ENCODE data around the gene PCYT1A.
"Not testable (repeated sequence)": the region's sequence is repeated elsewhere in the genome, so short reads cannot be mapped to it uniquely, and the experiment has no call there.

The PCYT1A gene

DNA sequence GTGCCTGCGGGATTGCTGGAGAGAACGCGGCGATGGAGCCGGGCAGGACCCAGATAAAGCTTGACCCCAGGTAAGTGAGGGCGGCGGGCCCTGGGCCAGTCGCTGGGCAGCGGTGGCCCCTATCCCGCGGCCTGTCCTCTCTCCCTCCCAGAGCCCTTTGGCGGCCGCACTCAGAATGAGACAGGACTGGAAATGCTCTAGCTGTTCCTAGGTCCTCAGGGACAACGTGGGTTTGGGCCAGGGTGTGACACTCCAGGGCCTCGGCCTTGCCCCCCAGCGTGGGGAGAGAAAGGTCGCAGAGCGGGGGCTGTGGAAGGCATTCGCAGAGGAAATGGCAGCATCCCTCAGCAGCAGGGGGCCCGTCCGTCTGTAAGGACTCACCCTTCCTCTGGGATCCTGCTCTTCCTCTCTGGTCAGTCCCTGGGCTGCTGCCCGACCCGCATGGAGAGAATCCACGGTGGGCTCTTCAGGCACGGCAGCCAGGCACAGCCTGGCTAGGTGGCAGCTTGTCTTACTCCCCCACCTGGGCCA lies 70.8 kb downstream of the PCYT1A start:
- no peaks in the 10 kb centered on the region for H3K27me3 Mint-ChIP-seq
- no peaks in the 10 kb centered on the region for H3K9me3 Mint-ChIP-seq
- peaks cover 22% of the 10 kb centered on the region for H3K4me1 Mint-ChIP-seq
- H3K4me3 Mint-ChIP-seq = no peak overlapping the region
- H3K27ac Mint-ChIP-seq = peak overlapping the region; percentile 26
- no peaks in the 10 kb centered on the region for H3K36me3 Mint-ChIP-seq
- ATAC-seq = peak; percentile 42

DNA sequence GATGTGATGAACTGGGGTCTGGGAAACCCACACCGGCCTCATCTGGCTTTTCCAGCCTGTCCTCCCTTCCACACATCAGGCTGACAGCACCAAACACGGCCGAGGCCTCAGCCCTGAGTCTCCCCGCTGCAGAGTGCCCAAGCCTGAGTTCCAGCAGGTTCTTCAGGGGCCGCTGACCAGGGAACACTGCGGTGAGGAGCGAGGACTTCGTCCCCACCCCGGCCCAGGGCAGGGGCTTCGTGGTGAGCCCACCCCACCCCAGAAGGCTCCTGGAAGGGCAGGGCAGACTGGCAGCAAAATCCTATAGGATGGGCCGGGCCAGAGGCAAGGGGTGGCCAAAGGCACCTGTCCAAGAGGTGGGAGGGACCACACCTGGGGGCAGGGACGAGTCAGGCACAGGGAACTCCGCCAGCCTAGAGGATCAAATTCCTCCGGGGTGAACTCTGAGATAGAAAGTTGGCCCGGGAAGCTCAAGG lies 71.4 kb downstream of the PCYT1A start, which contains the start of gene SLC51A:
Gene SLC51A (plus strand): TSS at position 446 of the 476 bp plus-strand sequence. CDS start 179 bp downstream, outside the sequence.
- no peaks in the 10 kb centered on the region for H3K9me3 Mint-ChIP-seq
- H3K27me3 Mint-ChIP-seq = no peaks in the 10 kb centered on the region
- H3K4me3 Mint-ChIP-seq = peak within 1 kb of the TSS; percentile 42
- H3K36me3 Mint-ChIP-seq = no peaks in the 10 kb centered on the region
- peaks cover 22% of the 10 kb centered on the region for H3K4me1 Mint-ChIP-seq
- ATAC-seq = no peak
- H3K27ac Mint-ChIP-seq = peak within 1 kb of the TSS; percentile 26

- peaks cover 22% of the 10 kb centered on the region for H3K4me1 Mint-ChIP-seq
- H3K36me3 Mint-ChIP-seq = no peaks in the 10 kb centered on the region
- no peak overlapping the region for H3K27ac Mint-ChIP-seq
- H3K27me3 Mint-ChIP-seq = no peaks in the 10 kb centered on the region
- ATAC-seq = no peak
- no peaks in the 10 kb centered on the region for H3K9me3 Mint-ChIP-seq
- H3K4me3 Mint-ChIP-seq = no peak overlapping the region
Measured at GRCh38 chr3:196215493-196216020, 72.0 kb downstream of the PCYT1A start.

DNA sequence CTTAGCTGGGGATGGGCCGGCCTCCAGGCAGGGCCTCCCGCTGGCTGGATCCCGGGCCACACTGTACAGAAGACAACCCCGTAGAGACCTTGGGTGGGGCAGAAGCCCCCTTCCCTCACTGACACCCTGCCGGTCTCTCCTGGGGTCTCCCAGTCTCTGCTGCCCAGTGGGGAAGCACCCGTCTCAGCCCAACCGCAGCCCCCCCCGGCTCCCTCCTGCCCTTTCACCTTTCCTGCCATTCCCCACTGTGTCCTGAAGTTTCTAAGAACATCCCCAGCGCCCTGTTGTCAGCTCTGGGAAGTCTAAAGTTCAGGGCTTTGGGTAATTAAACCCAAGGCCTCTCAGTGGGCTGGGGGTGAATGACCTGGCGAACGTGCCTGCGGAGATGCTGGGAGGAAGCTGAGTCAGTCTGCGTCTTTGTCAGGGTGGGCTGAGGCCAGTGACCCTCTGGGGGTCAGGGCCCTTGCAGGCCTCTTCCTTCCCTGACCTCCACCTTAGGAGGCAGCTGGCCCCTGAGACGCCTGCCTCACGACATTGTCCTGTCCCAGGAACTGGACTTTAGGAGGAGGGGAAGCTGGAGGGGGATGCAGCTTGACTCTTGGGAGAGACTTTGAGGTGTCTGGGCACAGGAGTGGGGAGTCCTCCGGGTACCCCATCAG lies 72.6 kb downstream of the PCYT1A start:
- H3K27ac Mint-ChIP-seq = no peak overlapping the region
- H3K4me1 Mint-ChIP-seq = peaks cover 26% of the 10 kb centered on the region
- H3K4me3 Mint-ChIP-seq = no peak overlapping the region
- no peaks in the 10 kb centered on the region for H3K9me3 Mint-ChIP-seq
- H3K27me3 Mint-ChIP-seq = no peaks in the 10 kb centered on the region
- ATAC-seq = no peak
- no peaks in the 10 kb centered on the region for H3K36me3 Mint-ChIP-seq

DNA sequence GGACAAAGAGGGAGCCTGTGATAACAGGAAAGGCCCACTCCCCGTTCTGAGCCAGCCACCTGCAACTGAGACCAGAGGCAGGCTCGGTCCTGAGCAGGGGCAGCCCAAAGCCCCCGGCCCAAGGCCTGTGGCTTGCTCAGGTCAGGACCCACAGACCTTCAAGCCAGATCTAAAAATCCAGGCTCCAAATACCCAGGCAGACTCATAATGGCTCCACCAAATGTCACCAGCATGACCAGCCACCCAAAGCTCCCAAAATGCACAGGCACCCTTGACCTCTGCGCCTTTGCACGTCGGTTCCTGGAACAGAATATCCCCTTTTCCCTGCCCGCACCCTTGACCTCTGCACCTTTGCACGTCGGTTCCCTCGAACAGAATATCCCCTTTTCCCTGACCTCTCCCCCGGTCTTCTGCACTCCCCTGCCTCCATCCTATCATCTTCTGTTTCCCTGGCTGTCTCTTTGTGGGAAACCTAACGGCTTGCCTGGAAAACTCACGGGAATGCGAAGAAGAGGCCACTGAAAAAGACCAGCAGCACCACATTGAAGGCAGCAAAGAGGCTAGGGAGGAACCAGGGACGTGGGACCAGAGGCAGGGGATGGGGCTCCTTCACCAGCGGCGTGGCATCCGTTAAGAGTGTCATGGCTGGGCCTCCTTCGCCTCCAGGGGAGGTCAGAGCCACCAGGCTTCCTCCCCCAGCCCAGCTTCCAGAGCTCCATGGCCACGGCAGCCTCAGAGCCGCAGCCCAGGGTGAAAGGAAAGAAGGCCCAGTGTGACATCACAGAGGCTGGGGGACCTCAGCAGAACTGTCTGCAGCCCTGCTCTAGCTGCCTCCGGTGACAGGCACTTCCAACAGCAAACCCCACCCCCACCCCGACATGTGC lies 76.6 kb downstream of the PCYT1A start, which contains the start of gene ZDHHC19:
Gene ZDHHC19 (minus strand): TSS at position 728 of the 884 bp plus-strand sequence. CDS start 85 bp downstream, at position 643.
- no peak for ATAC-seq
- no peaks in the 10 kb centered on the region for H3K27me3 Mint-ChIP-seq
- H3K27ac Mint-ChIP-seq = peak within 1 kb of the TSS; percentile 30
- peaks cover 7% of the 10 kb centered on the region for H3K9me3 Mint-ChIP-seq
- H3K36me3 Mint-ChIP-seq = no peaks in the 10 kb centered on the region
- peaks cover 30% of the 10 kb centered on the region for H3K4me1 Mint-ChIP-seq
- H3K4me3 Mint-ChIP-seq = no peak within 1 kb of the TSS

GRCh38 chr3:196209944-196210672 lies 77.4 kb downstream of the PCYT1A start:
- H3K4me1 Mint-ChIP-seq = peaks cover 35% of the 10 kb centered on the region
- H3K36me3 Mint-ChIP-seq, ATAC-seq, H3K27me3 Mint-ChIP-seq, H3K4me3 Mint-ChIP-seq, H3K27ac Mint-ChIP-seq, H3K9me3 Mint-ChIP-seq: not testable (repeated sequence)

DNA sequence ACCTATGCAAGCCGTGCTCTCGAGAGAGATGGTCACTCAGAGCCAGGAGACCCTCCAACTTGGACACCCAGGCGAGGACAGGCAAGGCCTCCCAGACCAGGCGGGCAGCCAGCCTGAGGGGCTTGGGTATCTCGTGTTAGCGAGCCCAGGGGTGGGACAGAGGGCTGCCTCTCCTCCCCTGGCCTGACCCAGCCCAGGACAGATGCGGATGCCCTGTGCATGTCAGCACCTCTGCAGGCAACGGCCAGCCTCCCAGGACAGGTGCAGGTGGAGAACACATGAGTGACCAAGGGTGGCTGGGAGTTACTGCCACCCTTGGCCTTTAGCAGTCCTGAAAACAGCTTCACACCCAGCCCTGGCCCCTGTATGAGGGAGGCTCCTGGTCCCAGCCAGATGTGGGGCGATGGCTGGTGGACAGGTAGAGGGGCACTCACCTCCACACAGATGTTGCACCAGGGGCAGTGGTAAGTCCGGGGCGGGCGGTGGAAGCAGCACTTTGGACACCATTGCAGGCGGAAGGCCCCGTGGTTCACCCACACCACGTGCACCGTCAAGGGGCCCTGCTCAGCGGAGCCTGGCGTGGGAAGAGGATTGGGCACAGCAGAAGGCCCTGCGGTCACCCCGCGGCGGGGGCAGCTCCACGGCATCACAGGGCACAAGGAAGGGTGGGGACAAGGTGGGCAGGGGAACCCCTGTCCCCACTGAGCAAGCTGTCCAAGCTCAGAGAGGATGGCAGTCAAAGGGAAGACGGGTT lies 78.4 kb downstream of the PCYT1A start:
- peak overlapping the region; percentile 66 for H3K4me3 Mint-ChIP-seq

GRCh38 chr3:196207833-196208607 lies 79.5 kb downstream of the PCYT1A start:
- no peaks in the 10 kb centered on the region for H3K27me3 Mint-ChIP-seq
- peaks cover 7% of the 10 kb centered on the region for H3K9me3 Mint-ChIP-seq

More for the DNA sequence above, 78.4 kb downstream of the PCYT1A start:
- ATAC-seq = peak; percentile 45
- H3K27me3 Mint-ChIP-seq = no peaks in the 10 kb centered on the region
- H3K9me3 Mint-ChIP-seq = peaks cover 7% of the 10 kb centered on the region
- no peaks in the 10 kb centered on the region for H3K36me3 Mint-ChIP-seq
- H3K27ac Mint-ChIP-seq = peak overlapping the region; percentile 15
- peaks cover 41% of the 10 kb centered on the region for H3K4me1 Mint-ChIP-seq

GRCh38 chr3:196207159-196207832 lies 80.2 kb downstream of the PCYT1A start:
- Mint-ChIP-seq H3K4me3 (peak overlapping the region; percentile 83), H3K36me3 (no peaks in the 10 kb centered on the region), H3K27ac (peak overlapping the region; percentile 42), H3K4me1 (peaks cover 59% of the 10 kb centered on the region), H3K27me3 (no peaks in the 10 kb centered on the region), H3K9me3 (peaks cover 7% of the 10 kb centered on the region)
- ATAC-seq = no peak

More at GRCh38 chr3:196207833-196208607, 79.5 kb downstream of the PCYT1A start:
- Mint-ChIP-seq H3K4me1 (peaks cover 52% of the 10 kb centered on the region), H3K36me3 (no peaks in the 10 kb centered on the region), H3K27ac (peak overlapping the region; percentile 30), H3K4me3 (peak overlapping the region; percentile 83)
- peak; percentile 64 for ATAC-seq

DNA sequence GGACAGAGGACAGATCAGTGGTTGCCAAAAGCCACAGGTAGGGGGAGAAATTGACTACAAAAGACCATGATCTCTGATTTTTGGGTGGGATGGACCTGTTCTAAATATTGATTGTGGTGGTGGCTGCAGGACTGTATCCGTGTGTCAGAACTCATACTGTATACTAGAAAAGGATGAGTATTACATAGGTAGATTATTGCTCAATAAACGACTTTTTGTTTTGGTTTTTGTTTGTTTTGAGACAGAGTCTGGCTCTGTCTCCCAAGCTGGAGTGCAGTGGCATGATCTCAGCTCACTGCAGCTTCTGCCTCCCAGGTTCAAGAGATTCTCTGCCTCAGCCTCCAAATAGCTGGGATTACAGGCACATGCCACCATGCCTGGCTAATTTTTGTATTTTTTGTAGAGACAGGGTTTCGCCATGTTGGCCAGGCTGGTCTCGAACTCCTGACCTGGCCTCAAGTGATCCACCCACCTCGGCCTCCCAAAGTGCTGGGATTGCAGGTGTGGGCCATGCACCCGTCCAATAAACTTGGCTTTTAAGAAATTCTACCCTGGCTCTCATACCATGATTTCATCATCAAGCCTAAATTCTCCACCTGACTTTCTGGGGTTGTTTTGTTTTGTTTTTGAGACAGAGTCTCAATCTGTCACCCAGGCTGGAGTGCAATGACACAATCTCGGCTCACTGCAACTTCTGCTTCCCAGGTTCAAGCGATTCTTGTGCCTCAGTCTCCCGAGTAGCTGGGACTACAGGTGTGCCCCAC lies 81.9 kb downstream of the PCYT1A start:
- H3K4me3 Mint-ChIP-seq, H3K27me3 Mint-ChIP-seq, H3K36me3 Mint-ChIP-seq, ATAC-seq, H3K27ac Mint-ChIP-seq, H3K9me3 Mint-ChIP-seq: not testable (repeated sequence)
- peaks cover 63% of the 10 kb centered on the region for H3K4me1 Mint-ChIP-seq

DNA sequence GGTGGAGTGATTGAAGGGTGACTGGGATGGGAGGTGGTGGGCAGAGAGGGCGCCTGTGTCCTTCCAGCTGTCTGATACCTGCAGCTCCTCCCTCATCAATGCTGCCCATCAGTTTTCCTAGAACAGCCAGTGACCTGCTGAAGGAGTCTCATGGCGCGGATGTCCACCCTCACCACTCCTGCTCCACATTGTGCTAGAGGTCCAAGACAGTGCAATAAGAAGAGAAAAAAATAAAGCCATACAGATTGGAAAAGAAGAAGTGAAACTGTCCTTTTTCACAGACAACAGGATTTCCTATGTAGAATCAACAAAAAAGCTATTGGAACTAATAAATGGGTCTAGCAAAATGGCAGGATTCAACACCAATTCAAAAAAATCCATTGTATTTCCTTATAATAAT lies 83.7 kb downstream of the PCYT1A start:
- peaks cover 52% of the 10 kb centered on the region for H3K4me1 Mint-ChIP-seq
- peaks cover 7% of the 10 kb centered on the region for H3K9me3 Mint-ChIP-seq
- ATAC-seq = peak; percentile 51
- peak overlapping the region; percentile 35 for H3K4me3 Mint-ChIP-seq
- no peaks in the 10 kb centered on the region for H3K27me3 Mint-ChIP-seq
- H3K36me3 Mint-ChIP-seq = no peaks in the 10 kb centered on the region
- peak overlapping the region; percentile 47 for H3K27ac Mint-ChIP-seq

DNA sequence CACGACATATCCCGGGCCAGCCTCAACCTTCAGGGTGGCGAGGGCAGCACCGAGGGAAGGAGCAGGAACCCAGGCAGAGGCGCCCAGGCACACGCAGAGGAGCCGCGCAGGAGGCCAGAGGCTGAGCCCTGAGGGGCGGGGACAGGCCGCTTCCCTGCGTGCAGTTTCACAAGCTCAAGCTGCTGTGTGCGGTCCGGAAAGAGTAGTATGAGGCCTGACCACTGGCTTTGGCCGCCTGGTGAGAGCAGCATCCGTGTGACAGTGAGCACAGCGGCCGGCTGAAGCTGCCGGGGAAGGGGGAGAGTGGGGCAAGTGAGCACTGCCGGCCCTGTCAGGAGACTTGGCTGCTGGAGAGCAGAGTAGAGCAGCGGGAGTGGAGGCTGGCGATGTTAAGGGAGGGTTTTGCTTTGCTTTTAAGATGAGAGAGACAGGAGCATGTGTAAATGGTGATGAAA lies 85.0 kb downstream of the PCYT1A start:
- H3K4me1 Mint-ChIP-seq = peaks cover 40% of the 10 kb centered on the region
- ATAC-seq = peak; percentile 59
- H3K27ac Mint-ChIP-seq = peak overlapping the region; percentile 47
- peak overlapping the region; percentile 56 for H3K4me3 Mint-ChIP-seq
- no peaks in the 10 kb centered on the region for H3K36me3 Mint-ChIP-seq
- H3K27me3 Mint-ChIP-seq = no peaks in the 10 kb centered on the region
- peaks cover 4% of the 10 kb centered on the region for H3K9me3 Mint-ChIP-seq

Data from stimulated activated memory B cell treated with anti-CD40 and anti-IgM and Interleukin-4, amounts not matched to agents 10 μg/mL and 1 μg/mL and 100 μg/mL, for 72 hours (primary cell).